Liver (tissue), 9 donors: Measurements from ENCODE around the gene NUCKS1. TPM values are rescaled to one million over a fixed set of nuclear protein-coding genes. Genes with fewer than 3 reads are reported as not detected.

Source experiments
- DNase-seq: peaks from one replicate; pipeline ENCODE4 v3.0.0-alpha.2; 2017; ENCODE audit warnings: low spot score
- H3K27ac ChIP-seq, 2 donors: one replicate each; pipeline ENCODE4 v1.7.0; 2013; ENCODE audit warnings: inconsistent platforms in 2 of 2, low read length in 2 of 2, control low read depth in 1 of 2, low read depth in 1 of 2, mild to moderate bottlenecking in 1 of 2
- H3K27me3 ChIP-seq, 4 donors: one replicate each; pipeline versions ENCODE4 v1.6.1 to v1.7.0; 2013; ENCODE audit warnings: low read length in 3 of 4, inconsistent platforms in 1 of 4, mild to moderate bottlenecking in 1 of 4, moderate library complexity in 1 of 4; ENCODE audit not compliant: control insufficient read depth in 4 of 4, insufficient read depth in 4 of 4
- H3K36me3 ChIP-seq, 4 donors: one replicate each; pipeline versions ENCODE4 v1.6.1 to v1.7.0; 2013; ENCODE audit warnings: low read length in 3 of 4, mild to moderate bottlenecking in 3 of 4, low read depth in 1 of 4, moderate library complexity in 1 of 4; ENCODE audit not compliant: control insufficient read depth in 4 of 4, insufficient read depth in 3 of 4
- H3K4me1 ChIP-seq, 4 donors: one replicate each; pipeline versions ENCODE4 v1.6.1 to v1.7.0; 2013; ENCODE audit warnings: low read length in 3 of 4, mild to moderate bottlenecking in 3 of 4, moderate library complexity in 1 of 4; ENCODE audit not compliant: control insufficient read depth in 4 of 4, insufficient read depth in 4 of 4
- H3K4me3 ChIP-seq, 3 donors: one replicate each; pipeline versions ENCODE4 v1.6.1 to v1.7.0; 2013; ENCODE audit warnings: low read length in 3 of 3, control low read depth in 1 of 3, low read depth in 1 of 3, mild to moderate bottlenecking in 1 of 3
- H3K9ac ChIP-seq, 2 donors: one replicate each; pipeline ENCODE4 v1.7.0; 2013; ENCODE audit warnings: low read length in 2 of 2, mild to moderate bottlenecking in 2 of 2, moderate library complexity in 2 of 2, control low read depth in 1 of 2, low read depth in 1 of 2
- H3K9me3 ChIP-seq, 4 donors: one replicate each; pipeline versions ENCODE4 v1.6.1 to v1.7.0; 2013; ENCODE audit warnings: low read length in 3 of 4; ENCODE audit not compliant: control insufficient read depth in 4 of 4
- ATF3 ChIP-seq: IDR thresholded peaks from 2 replicates; pipeline ENCODE4 v1.6.1; 2016; ENCODE audit warnings: antibody characterized with exemption
- CTCF ChIP-seq: fragments of 150-350 bp; IDR thresholded peaks from 2 replicates; pipeline ENCODE4 v1.5.1; 2017; ENCODE audit warnings: improper control_type of control experiment, low read depth, low read length; ENCODE audit not compliant: missing input control
- EGR1 ChIP-seq, 2 donors: IDR thresholded peaks; 2 replicates each; pipeline ENCODE4 v1.6.1; 2016 to 2018; ENCODE audit warnings: antibody characterized with exemption in 2 of 2, low read depth in 2 of 2
- FOXA1 ChIP-seq: IDR thresholded peaks from 2 replicates; pipeline ENCODE4 v1.6.1; 2016; ENCODE audit warnings: antibody characterized with exemption
- FOXA2 ChIP-seq: IDR thresholded peaks from 2 replicates; pipeline ENCODE4 v1.6.1; 2016; ENCODE audit warnings: antibody characterized with exemption
- GABPA ChIP-seq, 2 donors: IDR thresholded peaks in 1 of 2; conservative IDR thresholded peaks in 1 of 2; 2 replicates each; pipeline ENCODE4 v1.6.1; 2016; ENCODE audit warnings: antibody characterized with exemption in 2 of 2, mild to moderate bottlenecking in 1 of 2, moderate library complexity in 1 of 2
- HNF4A ChIP-seq, 2 donors: conservative IDR thresholded peaks; 2 replicates each; pipeline ENCODE4 v1.6.1; 2016; ENCODE audit warnings: antibody characterized with exemption in 2 of 2, mild to moderate bottlenecking in 2 of 2
- HNF4G ChIP-seq: IDR thresholded peaks from 2 replicates; pipeline ENCODE4 v1.6.1; 2016; ENCODE audit warnings: antibody characterized with exemption
- JUND ChIP-seq, 2 donors: IDR thresholded peaks; 2 replicates each; pipeline ENCODE4 v1.6.1; 2016; ENCODE audit warnings: antibody characterized with exemption in 2 of 2
- MAX ChIP-seq: IDR thresholded peaks from 2 replicates; pipeline ENCODE4 v1.6.1; 2016; ENCODE audit warnings: antibody characterized with exemption
- NR2F2 ChIP-seq: IDR thresholded peaks from 2 replicates; pipeline ENCODE4 v1.6.1; 2016; ENCODE audit warnings: antibody characterized with exemption
- RAD21 ChIP-seq, 2 donors: IDR thresholded peaks; 2 replicates each; pipeline ENCODE4 v1.6.1; 2016; ENCODE audit warnings: antibody characterized with exemption in 2 of 2, mild to moderate bottlenecking in 2 of 2
- REST ChIP-seq: IDR thresholded peaks from 2 replicates; pipeline ENCODE4 v1.6.1; 2016; ENCODE audit warnings: antibody characterized with exemption, mild to moderate bottlenecking
- RXRA ChIP-seq, 2 donors: IDR thresholded peaks; 2 replicates each; pipeline ENCODE4 v1.6.1; 2017 to 2018; ENCODE audit warnings: antibody characterized with exemption in 2 of 2, mild to moderate bottlenecking in 1 of 2
- SP1 ChIP-seq: IDR thresholded peaks from 2 replicates; pipeline ENCODE4 v1.6.1; 2018; ENCODE audit warnings: antibody characterized with exemption, mild to moderate bottlenecking
- TAF1 ChIP-seq: conservative IDR thresholded peaks from 2 replicates; pipeline ENCODE4 v1.6.1; 2016; ENCODE audit warnings: antibody characterized with exemption, mild to moderate bottlenecking
- YY1 ChIP-seq: IDR thresholded peaks from 2 replicates; pipeline ENCODE4 v1.6.1; 2016; ENCODE audit warnings: antibody characterized with exemption, mild to moderate bottlenecking
- ZBTB33 ChIP-seq: IDR thresholded peaks from 2 replicates; pipeline ENCODE4 v1.6.1; 2016; ENCODE audit warnings: antibody characterized with exemption
- WGBS: extraction: QIAGEN DNeasy Blood & Tissue Kit; methylation state at CpG from one replicate; pipeline ENCODE4 v1.1.7; 2013; 5-methylcytosine and 5-hydroxymethylcytosine counted together
- polyA plus RNA-seq, 2 donors: library from polyadenylated mRNA; stranded (reverse) in 1 of 2; unstranded in 1 of 2; fragments of 200-250 nt in 1 of 2; fragments of >200 nt in 1 of 2; fragmentation: Nextera tagmentation in 1 of 2; extraction: Ambion mirVana in 1 of 2; gene quantifications; one replicate each; pipeline versions ENCODE4 v1.2.1 to v1.2.3, GENCODE V29; 2013 to 2015
- total RNA-seq, 2 donors: library from RNA; depleted of rRNA; stranded (reverse); fragments of >200 nt; gene quantifications; one replicate each; pipeline ENCODE4 v1.2.3, GENCODE V29; 2014
- donor health status: healthy.
- donor health status: healthy.
- donor health status: healthy.
- donor health status: healthy.
- donor health status: healthy.

NUCKS1 gene
- total and polyA plus RNA-seq, 4 donors: 27.0 to 86.1 (median 42.6) TPM

- WGBS: 90% methylated on average over 8 of the region's 8 CpGs
- H3K36me3 ChIP-seq: no peaks in the 10 kb centered on the region
- no peak for DNase-seq
- H3K9ac ChIP-seq: no peak overlapping the region
- no peaks in the 10 kb centered on the region for H3K9me3 ChIP-seq
- peak overlapping the region in 1 of 2 donors; percentile 40 for H3K27ac ChIP-seq
- TF ChIP-seq ZBTB33 (no peak), REST (no peak), YY1 (no peak), EGR1 (IDR thresholded peaks at IDR 0.05; ENCODE audit: low read depth in 2 of 2) (no peak), CTCF (no peak), FOXA2 (no peak), HNF4A (conservative IDR thresholded peaks at IDR 0.05) (no peak), TAF1 (no peak), RXRA (IDR thresholded peaks at IDR 0.05) (no peak), RAD21 (IDR thresholded peaks at IDR 0.05) (no peak), ATF3 (no peak), FOXA1 (no peak)
- H3K4me3 ChIP-seq: no peak overlapping the region
- H3K4me1 ChIP-seq: peaks cover 14 to 46% (median 33%) of the 10 kb centered on the region in 4 donors
- H3K27me3 ChIP-seq: no peaks in the 10 kb centered on the region
Observed at GRCh38 chr1:205744403-205744802, 5.6 kb downstream of the NUCKS1 start.

- TF ChIP-seq FOXA1 (no peak), YY1 (no peak), RXRA (IDR thresholded peaks at IDR 0.05) (no peak), SP1 (no peak), RAD21 (IDR thresholded peaks at IDR 0.05) (no peak), HNF4A (conservative IDR thresholded peaks at IDR 0.05) (no peak), NR2F2 (no peak), ZBTB33 (no peak), FOXA2 (no peak), GABPA (IDR thresholded peaks at IDR 0.05 in 1 of 2, conservative IDR thresholded peaks at IDR 0.05 in 1 of 2) (no peak), TAF1 (no peak), JUND (IDR thresholded peaks at IDR 0.05) (no peak), CTCF (no peak), MAX (no peak), HNF4G (no peak)
- WGBS: 40% methylated on average over 4 of the region's 4 CpGs
- H3K9ac ChIP-seq: peak overlapping the region in 1 of 2 donors; percentile 28
- no peaks in the 10 kb centered on the region for H3K27me3 ChIP-seq
- no peaks in the 10 kb centered on the region for H3K9me3 ChIP-seq
- peaks cover 14 to 48% (median 34%) of the 10 kb centered on the region in 4 donors for H3K4me1 ChIP-seq
- no peak overlapping the region for H3K4me3 ChIP-seq
- no peak for DNase-seq
- H3K36me3 ChIP-seq: no peaks in the 10 kb centered on the region
- peak overlapping the region in 1 of 2 donors; percentile 40 for H3K27ac ChIP-seq
Observed at GRCh38 chr1:205743977-205744376, 6.0 kb downstream of the NUCKS1 start.
